Heart left ventricle (tissue), 13 donors: ENCODE results near the gene CFI.

ENCODE experiments used
- CTCF ChIP-seq, 12 donors: fragments of 200-600 bp; sonication (generic) in 4 of 12; IDR thresholded peaks; one replicate each; pipeline versions ENCODE4 v1.5.0 to v1.8.0; 2018 to 2022; ENCODE audit warnings: antibody characterized with exemption in 12 of 12, mild to moderate bottlenecking in 5 of 12
- POLR2A ChIP-seq, 2 donors: fragments of 450-650 bp; IDR thresholded peaks; one replicate each; pipeline ENCODE4 v1.6.1; 2017; ENCODE audit warnings: antibody characterized with exemption in 2 of 2, mild to moderate bottlenecking in 2 of 2, moderate library complexity in 2 of 2
- donor health status: ischemic (EF 13 %, LVEDD 7.1; RV severe dilation, severe dysfunction).
- donor health status: DM: no; HTN: yes; CAD: no.
- donor health status: DM: no; HTN: no; CAD: no.
- donor health status: ischemic (EF 25% LVEDD 6.9; RV normal size, moderate dysfunction).
- donor health status: ischemic (EF 25% LVEDD 5.7; RV mildly dilated, moderate dysfunction).
- donor health status: ischemic (EF 35%, LVEDD 5.7; RV mildly dilated, moderate dysfunction).
- donor health status: nonischemic (EF 11% LVEDD 7.7; RV severe dilation, severe dysfunction).
- donor health status: DM: yes; HTN: yes; CAD: no.
- donor health status: PGD.
- donor health status: ischemic (EF 29% LVEDD 5.4; RV normal size, mild dysfunction).
- donor health status: nonischemic (EF 23%, LVEDD 6.1; RV moderate dilation, normal function).

- TF ChIP-seq CTCF (IDR thresholded peaks at IDR 0.05) (no peak), POLR2A (IDR thresholded peaks at IDR 0.05) (no peak)
These were observed 62.3 kb downstream of the CFI start for GRCh38 chr4:109739547-109739946.
